ENCODE measurements around the gene FCN2.

GRCh38 chr9:134892820-134893420 is 12.3 kb downstream of the FCN2 start:
- TF ChIP-seq, protein P1, sequence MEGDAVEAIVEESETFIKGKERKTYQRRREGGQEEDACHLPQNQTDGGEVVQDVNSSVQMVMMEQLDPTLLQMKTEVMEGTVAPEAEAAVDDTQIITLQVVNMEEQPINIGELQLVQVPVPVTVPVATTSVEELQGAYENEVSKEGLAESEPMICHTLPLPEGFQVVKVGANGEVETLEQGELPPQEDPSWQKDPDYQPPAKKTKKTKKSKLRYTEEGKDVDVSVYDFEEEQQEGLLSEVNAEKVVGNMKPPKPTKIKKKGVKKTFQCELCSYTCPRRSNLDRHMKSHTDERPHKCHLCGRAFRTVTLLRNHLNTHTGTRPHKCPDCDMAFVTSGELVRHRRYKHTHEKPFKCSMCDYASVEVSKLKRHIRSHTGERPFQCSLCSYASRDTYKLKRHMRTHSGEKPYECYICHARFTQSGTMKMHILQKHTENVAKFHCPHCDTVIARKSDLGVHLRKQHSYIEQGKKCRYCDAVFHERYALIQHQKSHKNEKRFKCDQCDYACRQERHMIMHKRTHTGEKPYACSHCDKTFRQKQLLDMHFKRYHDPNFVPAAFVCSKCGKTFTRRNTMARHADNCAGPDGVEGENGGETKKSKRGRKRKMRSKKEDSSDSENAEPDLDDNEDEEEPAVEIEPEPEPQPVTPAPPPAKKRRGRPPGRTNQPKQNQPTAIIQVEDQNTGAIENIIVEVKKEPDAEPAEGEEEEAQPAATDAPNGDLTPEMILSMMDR (conservative IDR thresholded peaks at IDR 0.05; ENCODE audit: low read depth, low read length), result no peak
- TF ChIP-seq RAD21 (IDR thresholded peaks at IDR 0.05; ENCODE audit: low read length), result no peak
- TF ChIP-seq POLR2A (IDR thresholded peaks at IDR 0.05; ENCODE audit: low read depth, low read length), result no peak
- no peak for TF ChIP-seq BHLHE40 (IDR thresholded peaks at IDR 0.05; ENCODE audit: low read depth, low read length)
- TF ChIP-seq RCOR1 (IDR thresholded peaks at IDR 0.05; ENCODE audit: insufficient replicate concordance, low read length), result no peak
- TF ChIP-seq, protein P2, sequence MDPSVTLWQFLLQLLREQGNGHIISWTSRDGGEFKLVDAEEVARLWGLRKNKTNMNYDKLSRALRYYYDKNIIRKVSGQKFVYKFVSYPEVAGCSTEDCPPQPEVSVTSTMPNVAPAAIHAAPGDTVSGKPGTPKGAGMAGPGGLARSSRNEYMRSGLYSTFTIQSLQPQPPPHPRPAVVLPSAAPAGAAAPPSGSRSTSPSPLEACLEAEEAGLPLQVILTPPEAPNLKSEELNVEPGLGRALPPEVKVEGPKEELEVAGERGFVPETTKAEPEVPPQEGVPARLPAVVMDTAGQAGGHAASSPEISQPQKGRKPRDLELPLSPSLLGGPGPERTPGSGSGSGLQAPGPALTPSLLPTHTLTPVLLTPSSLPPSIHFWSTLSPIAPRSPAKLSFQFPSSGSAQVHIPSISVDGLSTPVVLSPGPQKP (IDR thresholded peaks at IDR 0.05; ENCODE audit: borderline replicate concordance, low read depth, low read length), result no peak
- TF ChIP-seq RFX5 (IDR thresholded peaks at IDR 0.05; ENCODE audit: low read depth, low read length), result no peak
- no peak for TF ChIP-seq CEBPB (IDR thresholded peaks at IDR 0.05; ENCODE audit: low read depth, low read length)
- no peak for TF ChIP-seq SMC3 (IDR thresholded peaks at IDR 0.05; ENCODE audit: low read depth, low read length)
- no peak for TF ChIP-seq MXI1 (IDR thresholded peaks at IDR 0.05; ENCODE audit: borderline replicate concordance, low read depth, low read length)
- TF ChIP-seq MAZ (IDR thresholded peaks at IDR 0.05; ENCODE audit: borderline replicate concordance, low read depth, low read length), result no peak

Data from IMR-90 (cell line).